Measurements from ENCODE around the gene HSFX4.
A peak's percentile ranks its signal among the peaks of the same experiment; 100 is the strongest.

The HSFX4 gene

DNA sequence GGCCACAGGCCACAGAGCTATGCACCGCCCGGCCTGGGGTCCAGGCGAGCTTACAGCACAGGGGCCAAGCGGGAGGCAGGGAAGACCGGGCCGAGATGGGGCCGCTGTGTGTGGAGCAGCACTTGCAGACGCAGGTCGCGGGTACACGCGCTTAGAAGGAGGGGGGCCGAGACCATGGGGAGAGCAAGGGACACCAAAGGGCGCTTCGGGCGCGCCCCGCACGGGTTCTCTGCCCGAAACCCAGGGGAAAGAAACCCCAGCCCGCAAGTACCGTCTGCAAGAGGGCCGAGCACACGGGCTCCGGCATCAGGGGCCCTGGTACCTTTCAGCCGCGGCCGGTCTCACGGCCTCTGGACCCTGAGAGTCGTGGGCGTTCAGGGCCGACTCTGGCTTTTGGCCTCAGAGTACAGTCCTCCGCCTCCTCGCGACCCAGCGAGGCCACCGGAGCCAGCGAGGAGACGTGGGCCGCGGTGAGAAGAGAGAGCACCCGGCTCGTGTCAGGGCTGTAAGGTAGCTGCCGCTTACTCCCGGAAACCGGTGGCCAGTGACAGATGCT lies 8.6 kb downstream of the HSFX4 start:
- peak overlapping the region; percentile 41 for H4K8ac ChIP-seq (ENCODE audit: low read length)
- H3K4ac ChIP-seq (ENCODE audit: low read depth in 1 of 2, low read length in 2 of 2), result peak overlapping the region in 1 of 2 experiments; percentile 30
- no peak overlapping the region for H2BK12ac ChIP-seq (ENCODE audit: low read length in 2 of 2)
- peak overlapping the region; percentile 5 to 67 for H3K18ac ChIP-seq (ENCODE audit: low read depth in 1 of 2, low read length in 2 of 2)
- WGBS, result 1% methylated on average over 32 of the region's 46 CpGs
- H3K27ac ChIP-seq (ENCODE audit: low read length, poor library complexity, severe bottlenecking), result peak overlapping the region; percentile 58
- H4K91ac ChIP-seq (ENCODE audit: low read length), result no peak overlapping the region
- H2BK120ac ChIP-seq (ENCODE audit: low read depth, low read length), result peak overlapping the region; percentile 49
- H3K23ac ChIP-seq (ENCODE audit: low read length in 2 of 2), result no peak overlapping the region
- peak overlapping the region in 1 of 2 experiments; percentile 36 for H3K14ac ChIP-seq (ENCODE audit: low read length in 2 of 2)
- peaks cover 5% of the 10 kb centered on the region for H3K4me1 ChIP-seq (ENCODE audit: control insufficient read depth, insufficient read depth, low read depth, low read length)
- H2AK5ac ChIP-seq (ENCODE audit: low read length, severe bottlenecking), result no peak overlapping the region
- no peak for DNase-seq
- peak overlapping the region; percentile 80 to 87 for H3K4me3 ChIP-seq (ENCODE audit: insufficient read depth in 1 of 2, low read depth in 1 of 2, low read length in 2 of 2)
- H2BK5ac ChIP-seq (ENCODE audit: low read depth, low read length, poor library complexity, severe bottlenecking), result no peak overlapping the region
- H3K79me1 ChIP-seq (replicated peaks; ENCODE audit: low read length, poor library complexity, severe bottlenecking), result no peaks in the 10 kb centered on the region
- H3K9me3 ChIP-seq (ENCODE audit: control insufficient read depth, low read length), result no peaks in the 10 kb centered on the region
- H3K36me3 ChIP-seq (ENCODE audit: control insufficient read depth in 1 of 2, insufficient read depth in 2 of 2, low read depth in 1 of 2, low read length in 2 of 2), result peaks cover 0 to 12% of the 10 kb centered on the region in 2 experiments
- H2BK15ac ChIP-seq (ENCODE audit: low read depth, poor library complexity, severe bottlenecking), result no peak overlapping the region
- H3K27me3 ChIP-seq (ENCODE audit: control insufficient read depth in 1 of 2, insufficient read depth in 1 of 2, low read length in 2 of 2), result no peaks in the 10 kb centered on the region
- H3K9ac ChIP-seq (ENCODE audit: low read length), result peak overlapping the region; percentile 97
- peak overlapping the region; percentile 84 for H3K4me2 ChIP-seq (ENCODE audit: low read length, poor library complexity, severe bottlenecking)
- no peak overlapping the region for H2AFZ ChIP-seq (ENCODE audit: low read depth, low read length)

DNA sequence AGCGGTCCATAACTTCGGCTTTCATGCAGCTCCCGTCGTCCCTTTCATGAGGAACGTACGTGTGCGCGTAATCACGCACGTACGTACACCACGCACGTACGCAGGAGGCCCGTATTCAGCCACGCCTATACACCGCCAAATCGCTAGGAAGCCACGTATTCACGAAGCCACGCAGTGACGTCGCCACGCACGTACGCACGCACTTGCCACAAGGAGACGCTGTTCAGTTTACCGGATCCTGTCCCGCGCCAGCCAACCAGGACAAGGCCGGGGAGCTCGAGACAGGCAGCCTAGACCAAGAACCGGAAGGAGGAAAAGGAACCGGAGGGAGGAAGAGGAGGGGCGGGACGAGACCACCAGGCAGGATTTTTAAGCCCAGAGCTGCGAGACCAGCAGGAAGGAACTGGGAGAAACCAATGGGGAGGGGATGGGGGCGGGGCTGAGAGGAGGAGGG lies 9.1 kb downstream of the HSFX4 start, which contains the start of gene EOLA2:
EOLA2 (minus strand) TSS at position 65 of the 454 bp plus-strand sequence. CDS start 4,617 bp downstream, outside the sequence.
- WGBS, result under 1% methylated on average over 38 of the region's 39 CpGs
- Histone ChIP-seq H2AFZ (ENCODE audit: low read depth, low read length) (peak within 1 kb of the TSS; percentile 27), H3K4me1 (ENCODE audit: control insufficient read depth, insufficient read depth, low read depth, low read length) (peaks cover 5% of the 10 kb centered on the region), H3K79me1 (replicated peaks; ENCODE audit: low read length, poor library complexity, severe bottlenecking) (no peaks in the 10 kb centered on the region), H4K8ac (ENCODE audit: low read length) (peak within 1 kb of the TSS; percentile 60), H3K27ac (ENCODE audit: low read length, poor library complexity, severe bottlenecking) (peak within 1 kb of the TSS; percentile 96), H2BK12ac (ENCODE audit: low read length in 2 of 2) (no peak within 1 kb of the TSS), H3K4ac (ENCODE audit: low read depth in 1 of 2, low read length in 2 of 2) (peak within 1 kb of the TSS in 1 of 2 experiments; percentile 61), H3K4me2 (ENCODE audit: low read length, poor library complexity, severe bottlenecking) (peak within 1 kb of the TSS; percentile 84), H3K14ac (ENCODE audit: low read length in 2 of 2) (peak within 1 kb of the TSS in 1 of 2 experiments; percentile 36), H3K4me3 (ENCODE audit: insufficient read depth in 1 of 2, low read depth in 1 of 2, low read length in 2 of 2) (peak within 1 kb of the TSS; percentile 80 to 87), H2BK5ac (ENCODE audit: low read depth, low read length, poor library complexity, severe bottlenecking) (peak within 1 kb of the TSS; percentile 31), H2BK15ac (ENCODE audit: low read depth, poor library complexity, severe bottlenecking) (no peak within 1 kb of the TSS), H3K36me3 (ENCODE audit: control insufficient read depth in 1 of 2, insufficient read depth in 2 of 2, low read depth in 1 of 2, low read length in 2 of 2) (peaks cover 0 to 12% of the 10 kb centered on the region in 2 experiments), H3K18ac (ENCODE audit: low read depth in 1 of 2, low read length in 2 of 2) (peak within 1 kb of the TSS; percentile 5 to 67), H2AK5ac (ENCODE audit: low read length, severe bottlenecking) (no peak within 1 kb of the TSS), H3K27me3 (ENCODE audit: control insufficient read depth in 1 of 2, insufficient read depth in 1 of 2, low read length in 2 of 2) (no peaks in the 10 kb centered on the region), H2BK120ac (ENCODE audit: low read depth, low read length) (peak within 1 kb of the TSS; percentile 49), H3K9ac (ENCODE audit: low read length) (peak within 1 kb of the TSS; percentile 97), H4K91ac (ENCODE audit: low read length) (no peak within 1 kb of the TSS), H3K23ac (ENCODE audit: low read length in 2 of 2) (no peak within 1 kb of the TSS), H3K9me3 (ENCODE audit: control insufficient read depth, low read length) (no peaks in the 10 kb centered on the region)
- DNase-seq, result peak; percentile 97

- H2BK120ac ChIP-seq (ENCODE audit: low read depth, low read length), result no peak overlapping the region
- no peak overlapping the region for H2BK12ac ChIP-seq (ENCODE audit: low read length in 2 of 2)
- no peak overlapping the region for H4K91ac ChIP-seq (ENCODE audit: low read length)
- H3K27ac ChIP-seq (ENCODE audit: low read length, poor library complexity, severe bottlenecking), result peak overlapping the region; percentile 96
- H3K4me2 ChIP-seq (ENCODE audit: low read length, poor library complexity, severe bottlenecking), result no peak overlapping the region
- peaks cover 2 to 10% of the 10 kb centered on the region in 2 experiments for H3K36me3 ChIP-seq (ENCODE audit: control insufficient read depth in 1 of 2, insufficient read depth in 2 of 2, low read depth in 1 of 2, low read length in 2 of 2)
- peak overlapping the region in 1 of 2 experiments; percentile 52 for H3K18ac ChIP-seq (ENCODE audit: low read depth in 1 of 2, low read length in 2 of 2)
- no peak overlapping the region for H3K23ac ChIP-seq (ENCODE audit: low read length in 2 of 2)
- no peak overlapping the region for H3K14ac ChIP-seq (ENCODE audit: low read length in 2 of 2)
- H2BK5ac ChIP-seq (ENCODE audit: low read depth, low read length, poor library complexity, severe bottlenecking), result no peak overlapping the region
- H2AFZ ChIP-seq (ENCODE audit: low read depth, low read length), result no peak overlapping the region
- no peak overlapping the region for H2AK5ac ChIP-seq (ENCODE audit: low read length, severe bottlenecking)
- H3K4me3 ChIP-seq (ENCODE audit: insufficient read depth in 1 of 2, low read depth in 1 of 2, low read length in 2 of 2), result no peak overlapping the region
- no peak overlapping the region for H3K4ac ChIP-seq (ENCODE audit: low read depth in 1 of 2, low read length in 2 of 2)
- H3K4me1 ChIP-seq (ENCODE audit: control insufficient read depth, insufficient read depth, low read depth, low read length), result peaks cover 5% of the 10 kb centered on the region
- no peak overlapping the region for H2BK15ac ChIP-seq (ENCODE audit: low read depth, poor library complexity, severe bottlenecking)
- DNase-seq, result peak; percentile 92
- H3K27me3 ChIP-seq (ENCODE audit: control insufficient read depth in 1 of 2, insufficient read depth in 1 of 2, low read length in 2 of 2), result no peaks in the 10 kb centered on the region
- H3K9me3 ChIP-seq (ENCODE audit: control insufficient read depth, low read length), result no peaks in the 10 kb centered on the region
- H4K8ac ChIP-seq (ENCODE audit: low read length), result no peak overlapping the region
- 1% methylated on average over 15 of the region's 50 CpGs for WGBS
- peak overlapping the region; percentile 97 for H3K9ac ChIP-seq (ENCODE audit: low read length)
- peaks cover 1% of the 10 kb centered on the region for H3K79me1 ChIP-seq (replicated peaks; ENCODE audit: low read length, poor library complexity, severe bottlenecking)
These were observed 9.7 kb downstream of the HSFX4 start for GRCh38 chrX:149938881-149939654.

DNA sequence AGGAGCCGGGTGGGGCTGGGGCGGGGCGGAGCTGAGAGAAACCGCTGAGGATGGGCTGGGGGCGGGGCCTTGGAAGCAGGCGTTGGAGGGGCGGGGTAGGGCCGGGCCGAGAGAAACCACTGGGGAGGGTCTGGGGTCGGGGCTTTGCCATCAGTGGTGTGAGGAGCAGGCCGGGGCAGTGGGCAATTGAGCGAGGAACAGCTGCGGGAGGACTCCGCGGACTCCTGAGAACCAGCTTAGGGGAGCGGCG lies 10.2 kb downstream of the HSFX4 start:
- Histone ChIP-seq H3K14ac (ENCODE audit: low read length in 2 of 2) (no peak overlapping the region), H3K23ac (ENCODE audit: low read length in 2 of 2) (no peak overlapping the region), H2BK120ac (ENCODE audit: low read depth, low read length) (peak overlapping the region; percentile 64), H3K36me3 (ENCODE audit: control insufficient read depth in 1 of 2, insufficient read depth in 2 of 2, low read depth in 1 of 2, low read length in 2 of 2) (peaks cover 3 to 5% of the 10 kb centered on the region in 2 experiments), H3K4ac (ENCODE audit: low read depth in 1 of 2, low read length in 2 of 2) (peak overlapping the region; percentile 51 to 64), H3K9ac (ENCODE audit: low read length) (peak overlapping the region; percentile 89), H2AK5ac (ENCODE audit: low read length, severe bottlenecking) (no peak overlapping the region), H2BK12ac (ENCODE audit: low read length in 2 of 2) (no peak overlapping the region), H3K27ac (ENCODE audit: low read length, poor library complexity, severe bottlenecking) (peak overlapping the region; percentile 99), H2BK5ac (ENCODE audit: low read depth, low read length, poor library complexity, severe bottlenecking) (peak overlapping the region; percentile 96), H3K18ac (ENCODE audit: low read depth in 1 of 2, low read length in 2 of 2) (peak overlapping the region in 1 of 2 experiments; percentile 87), H2AFZ (ENCODE audit: low read depth, low read length) (no peak overlapping the region), H3K9me3 (ENCODE audit: control insufficient read depth, low read length) (no peaks in the 10 kb centered on the region), H2BK15ac (ENCODE audit: low read depth, poor library complexity, severe bottlenecking) (no peak overlapping the region), H4K8ac (ENCODE audit: low read length) (peak overlapping the region; percentile 52), H3K79me1 (replicated peaks; ENCODE audit: low read length, poor library complexity, severe bottlenecking) (peaks cover 1% of the 10 kb centered on the region), H3K4me1 (ENCODE audit: control insufficient read depth, insufficient read depth, low read depth, low read length) (peaks cover 5% of the 10 kb centered on the region), H4K91ac (ENCODE audit: low read length) (no peak overlapping the region), H3K4me2 (ENCODE audit: low read length, poor library complexity, severe bottlenecking) (peak overlapping the region; percentile 28), H3K4me3 (ENCODE audit: insufficient read depth in 1 of 2, low read depth in 1 of 2, low read length in 2 of 2) (peak overlapping the region; percentile 62 to 69), H3K27me3 (ENCODE audit: control insufficient read depth in 1 of 2, insufficient read depth in 1 of 2, low read length in 2 of 2) (no peaks in the 10 kb centered on the region)
- 0% methylated on average over 8 of the region's 17 CpGs for WGBS
- no peak for DNase-seq
